Loucy (cell line): ENCODE data around the gene TTLL3.

Experiments used
- H2AFZ ChIP-seq: fragments of 200-600 bp; sonication (generic); 2 replicates; pipeline ENCODE4 v1.6.0; 2016; ENCODE audit warnings: antibody characterized with exemption, mild to moderate bottlenecking, low read length, moderate library complexity
- H3F3A ChIP-seq: fragments of 200-600 bp; 2 replicates; pipeline ENCODE4 v1.6.0; 2016; ENCODE audit warnings: antibody characterized with exemption, low read depth, mild to moderate bottlenecking
- H3K27me3 ChIP-seq: fragments of 200-600 bp; sonication (generic); 2 replicates; pipeline ENCODE4 v1.6.1; 2014; ENCODE audit warnings: low read length, mild to moderate bottlenecking; ENCODE audit not compliant: insufficient read depth, poor library complexity, severe bottlenecking
- H3K36me3 ChIP-seq: fragments of 200-600 bp; sonication (generic); 2 replicates; pipeline ENCODE4 v1.6.1; 2016; ENCODE audit warnings: low read length; ENCODE audit not compliant: insufficient read depth
- H3K4me1 ChIP-seq: fragments of 200-600 bp; sonication (generic); 2 replicates; pipeline ENCODE4 v1.5.1; 2014; ENCODE audit warnings: low read length, mild to moderate bottlenecking; ENCODE audit not compliant: insufficient read depth, poor library complexity, severe bottlenecking
- H3K4me2 ChIP-seq: fragments of 200-600 bp; sonication (generic); 2 replicates; pipeline ENCODE4 v1.6.0; 2014; ENCODE audit warnings: antibody characterized with exemption, low read length, low read depth, mild to moderate bottlenecking; ENCODE audit not compliant: poor library complexity, severe bottlenecking
- H3K4me3 ChIP-seq: fragments of 200-600 bp; sonication (generic); 2 replicates; pipeline ENCODE4 v1.5.1; 2014; ENCODE audit warnings: low read length, mild to moderate bottlenecking, mixed read lengths; ENCODE audit not compliant: poor library complexity, severe bottlenecking
- H3K79me2 ChIP-seq: fragments of 200-600 bp; sonication (generic); 2 replicates; pipeline ENCODE4 v1.6.1; 2014; ENCODE audit warnings: low read length; ENCODE audit not compliant: insufficient read depth
- H3K9ac ChIP-seq: fragments of 200-600 bp; sonication (generic); 2 replicates; pipeline ENCODE4 v1.6.0; 2014; ENCODE audit warnings: mild to moderate bottlenecking, low read depth, low read length, moderate library complexity; ENCODE audit not compliant: poor library complexity, severe bottlenecking
- H3K9me2 ChIP-seq: fragments of 200-600 bp; sonication (generic); replicated peaks from 2 replicates; pipeline ENCODE4 v1.6.1; 2016; ENCODE audit warnings: low read depth, low read length, mixed read lengths
- H3K9me3 ChIP-seq: fragments of 200-600 bp; sonication (generic); 2 replicates; pipeline ENCODE4 v1.6.1; 2014; ENCODE audit warnings: mild to moderate bottlenecking, antibody characterized with exemption, low read length, low read depth; ENCODE audit not compliant: insufficient read depth
- H4K20me1 ChIP-seq: fragments of 200-600 bp; sonication (generic); 2 replicates; pipeline ENCODE4 v1.6.0; 2014; ENCODE audit warnings: antibody characterized with exemption, low read length, mild to moderate bottlenecking; ENCODE audit not compliant: insufficient read depth, poor library complexity, severe bottlenecking
- CTCF ChIP-seq: fragments of 200-600 bp; sonication (generic); conservative IDR thresholded peaks from 2 replicates; pipeline ENCODE4 v1.5.1; 2014; ENCODE audit warnings: mild to moderate bottlenecking, antibody characterized with exemption, low read length
- EZH2phosphoT487 ChIP-seq: fragments of 200-600 bp; IDR thresholded peaks from 2 replicates; pipeline ENCODE4 v1.6.1; 2018; ENCODE audit warnings: antibody characterized with exemption, mild to moderate bottlenecking, moderate library complexity, borderline replicate concordance

Gene TTLL3

GRCh38 chr3:9762871-9763270, 47.2 kb upstream of the TTLL3 start:
- Histone ChIP-seq H3K4me1 (peaks cover 9% of the 10 kb centered on the region), H3K9ac (no peak overlapping the region), H3K79me2 (no peaks in the 10 kb centered on the region), H2AFZ (no peak overlapping the region), H3K27me3 (no peaks in the 10 kb centered on the region), H3K9me2 (no peaks in the 10 kb centered on the region), H3K9me3 (no peaks in the 10 kb centered on the region), H3F3A (no peaks in the 10 kb centered on the region), H3K36me3 (peaks cover 5% of the 10 kb centered on the region; the same call in 1 of the 2 replicates), H3K4me3 (no peak overlapping the region), H3K4me2 (no peak overlapping the region), H4K20me1 (no peaks in the 10 kb centered on the region)
- no peak for TF ChIP-seq CTCF
- no peak for TF ChIP-seq EZH2phosphoT487

GRCh38 chr3:9765865-9766264, 44.2 kb upstream of the TTLL3 start:
- H3K4me3 ChIP-seq, result no peak overlapping the region
- H3K4me2 ChIP-seq, result no peak overlapping the region
- no peaks in the 10 kb centered on the region for H4K20me1 ChIP-seq
- H3K9me2 ChIP-seq, result no peaks in the 10 kb centered on the region
- H3K9ac ChIP-seq, result no peak overlapping the region
- no peaks in the 10 kb centered on the region for H3F3A ChIP-seq
- TF ChIP-seq CTCF, result no peak
- no peak for TF ChIP-seq EZH2phosphoT487
- no peaks in the 10 kb centered on the region for H3K9me3 ChIP-seq
- H3K27me3 ChIP-seq, result no peaks in the 10 kb centered on the region
- H3K36me3 ChIP-seq, result no peaks in the 10 kb centered on the region
- peaks cover 10% of the 10 kb centered on the region for H3K4me1 ChIP-seq
- no peak overlapping the region for H2AFZ ChIP-seq
- no peaks in the 10 kb centered on the region for H3K79me2 ChIP-seq

DNA sequence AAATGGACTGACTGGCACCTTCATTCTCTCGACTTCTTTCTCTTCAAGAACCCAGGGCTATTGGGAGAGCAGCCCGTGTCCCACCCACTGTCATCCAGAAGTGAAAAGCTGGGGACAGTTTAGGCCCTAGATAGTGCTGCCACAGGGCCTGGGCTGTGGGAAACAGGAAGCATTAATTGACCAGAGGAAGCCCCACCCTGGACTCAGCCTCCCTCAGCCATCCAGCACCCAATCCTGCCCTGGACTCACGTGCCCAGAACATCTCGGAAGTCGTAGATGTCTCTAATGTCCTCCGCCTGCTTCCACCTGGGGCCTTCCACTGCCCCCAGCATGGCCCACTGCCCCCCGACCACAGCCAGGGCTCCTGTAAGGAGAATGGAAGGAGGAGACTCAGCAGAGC, 42.6 kb upstream of the TTLL3 start:
- no peak overlapping the region for H2AFZ ChIP-seq

More for the DNA sequence above, 42.6 kb upstream of the TTLL3 start:
- Histone ChIP-seq H3K27me3 (no peaks in the 10 kb centered on the region), H3K9me2 (no peaks in the 10 kb centered on the region), H3K36me3 (no peaks in the 10 kb centered on the region), H4K20me1 (no peaks in the 10 kb centered on the region), H3F3A (no peaks in the 10 kb centered on the region), H3K4me1 (peaks cover 10% of the 10 kb centered on the region), H3K4me3 (no peak overlapping the region), H3K9ac (no peak overlapping the region), H3K79me2 (no peaks in the 10 kb centered on the region), H3K4me2 (no peak overlapping the region), H3K9me3 (no peaks in the 10 kb centered on the region)
- no peak for TF ChIP-seq CTCF
- TF ChIP-seq EZH2phosphoT487, result no peak
